ENCODE data around the gene REPIN1. TPM values are rescaled to one million over a fixed set of nuclear protein-coding genes. Genes with fewer than 3 reads are reported as not detected.

The REPIN1 gene
- polyA plus RNA-seq, 1 experiment = 28.4 TPM

DNA sequence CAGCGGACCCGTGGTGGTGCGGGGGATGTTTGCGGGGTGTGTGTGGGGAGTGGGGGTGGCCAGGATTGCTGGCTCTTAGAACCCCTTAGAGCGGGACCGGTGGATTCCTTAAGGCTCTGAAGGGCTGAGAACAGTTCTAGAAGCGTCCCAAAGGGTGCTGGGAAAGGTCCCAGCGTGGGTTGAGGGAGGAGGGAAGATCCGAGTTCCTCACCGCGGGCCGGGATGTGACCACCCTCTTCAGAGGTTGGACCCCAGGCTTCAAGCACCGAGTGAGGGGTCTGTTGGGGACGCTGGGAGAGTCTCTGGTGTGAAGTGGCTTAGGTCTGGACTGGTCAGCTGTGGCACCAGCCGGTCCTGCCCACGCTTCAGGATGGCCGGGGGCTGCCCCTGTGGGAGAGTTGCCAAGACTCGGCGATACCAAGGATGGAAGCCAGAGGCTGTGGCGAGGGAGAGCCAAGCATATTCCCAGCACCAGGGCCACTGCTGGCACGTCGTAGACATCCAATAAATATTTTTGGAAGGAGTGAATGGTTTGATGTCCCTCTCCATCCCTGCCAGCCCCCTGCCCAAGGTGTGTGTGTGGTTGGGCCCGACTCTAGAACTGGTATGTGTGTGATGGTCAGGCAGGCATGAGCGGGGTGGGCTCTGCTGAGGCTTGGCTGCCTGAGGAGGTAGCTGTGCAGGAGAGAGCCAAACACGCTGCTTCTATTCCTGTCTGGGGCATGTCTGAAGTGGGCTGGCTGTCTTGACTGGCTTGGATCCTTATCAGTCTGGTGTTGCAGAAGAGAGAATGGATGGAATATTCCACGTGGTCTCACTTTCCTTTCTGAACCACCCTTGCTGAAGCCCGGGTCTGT lies 29.7 kb downstream of the REPIN1 start:
- POLR2A ChIA-PET = no interaction called here

DNA sequence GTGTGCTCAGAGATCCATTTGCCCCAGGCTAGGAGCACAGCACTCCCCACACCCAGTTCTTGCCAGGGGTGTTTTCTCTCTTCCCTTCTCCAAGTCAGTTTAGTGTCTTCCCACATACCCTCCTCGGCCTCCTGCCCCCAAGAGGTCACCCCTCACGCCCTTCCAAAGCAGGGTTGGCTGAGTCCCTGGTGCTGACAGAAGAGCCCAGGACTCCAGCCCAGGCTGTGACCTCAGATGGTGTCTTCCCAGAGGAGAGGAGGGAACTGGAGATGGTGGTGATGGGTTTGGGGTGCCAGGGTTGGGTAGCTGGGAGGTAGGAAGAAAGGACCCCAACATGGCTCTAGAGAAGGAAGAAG lies 30.3 kb downstream of the REPIN1 start:
- Histone ChIP-seq H3K27ac (ENCODE audit: low read depth, low read length) (no peak overlapping the region), H3K4me3 (ENCODE audit: low read depth, low read length) (no peak overlapping the region), H3K9me3 (ENCODE audit: control insufficient read depth, insufficient read depth, low read length) (no peaks in the 10 kb centered on the region; the same call in 1 of the 2 replicates), H3K27me3 (ENCODE audit: control insufficient read depth, insufficient read depth, low read length) (no peaks in the 10 kb centered on the region)
- CTCF ChIA-PET = no interaction called here
- no peak for TF ChIP-seq CTCF (IDR thresholded peaks at IDR 0.05; ENCODE audit: low read depth, low read length)
- DNase-seq (ENCODE audit: low read depth, low spot score) = no peak
- POLR2A ChIA-PET = no interaction called here

More for the DNA sequence above, 29.7 kb downstream of the REPIN1 start:
- no peak overlapping the region for H3K4me3 ChIP-seq (ENCODE audit: low read depth, low read length)
- no peak for DNase-seq (ENCODE audit: low read depth, low spot score)
- no peak for TF ChIP-seq CTCF (IDR thresholded peaks at IDR 0.05; ENCODE audit: low read depth, low read length)
- H3K27me3 ChIP-seq (ENCODE audit: control insufficient read depth, insufficient read depth, low read length) = no peaks in the 10 kb centered on the region
- no peaks in the 10 kb centered on the region; the same call in 1 of the 2 replicates for H3K9me3 ChIP-seq (ENCODE audit: control insufficient read depth, insufficient read depth, low read length)
- CTCF ChIA-PET = no interaction called here
- no peak overlapping the region for H3K27ac ChIP-seq (ENCODE audit: low read depth, low read length)

- POLR2A ChIA-PET = no interaction called here
- no peak for TF ChIP-seq CTCF (IDR thresholded peaks at IDR 0.05; ENCODE audit: low read depth, low read length)
- Histone ChIP-seq H3K27me3 (ENCODE audit: control insufficient read depth, insufficient read depth, low read length) (no peaks in the 10 kb centered on the region), H3K27ac (ENCODE audit: low read depth, low read length) (no peak overlapping the region), H3K4me3 (ENCODE audit: low read depth, low read length) (no peak overlapping the region), H3K9me3 (ENCODE audit: control insufficient read depth, insufficient read depth, low read length) (no peaks in the 10 kb centered on the region; the same call in 1 of the 2 replicates)
- DNase-seq (ENCODE audit: low read depth, low spot score) = no peak
- CTCF ChIA-PET = interaction anchor here (0.6 to 1.4 kb wide), 3 partner anchors 44 to 100 kb away, joined by 3 to 4 read pairs (median 3); no protein-coding TSS in a partner anchor
Measured at GRCh38 chr7:150399421-150400007, 30.9 kb downstream of the REPIN1 start.

DNA sequence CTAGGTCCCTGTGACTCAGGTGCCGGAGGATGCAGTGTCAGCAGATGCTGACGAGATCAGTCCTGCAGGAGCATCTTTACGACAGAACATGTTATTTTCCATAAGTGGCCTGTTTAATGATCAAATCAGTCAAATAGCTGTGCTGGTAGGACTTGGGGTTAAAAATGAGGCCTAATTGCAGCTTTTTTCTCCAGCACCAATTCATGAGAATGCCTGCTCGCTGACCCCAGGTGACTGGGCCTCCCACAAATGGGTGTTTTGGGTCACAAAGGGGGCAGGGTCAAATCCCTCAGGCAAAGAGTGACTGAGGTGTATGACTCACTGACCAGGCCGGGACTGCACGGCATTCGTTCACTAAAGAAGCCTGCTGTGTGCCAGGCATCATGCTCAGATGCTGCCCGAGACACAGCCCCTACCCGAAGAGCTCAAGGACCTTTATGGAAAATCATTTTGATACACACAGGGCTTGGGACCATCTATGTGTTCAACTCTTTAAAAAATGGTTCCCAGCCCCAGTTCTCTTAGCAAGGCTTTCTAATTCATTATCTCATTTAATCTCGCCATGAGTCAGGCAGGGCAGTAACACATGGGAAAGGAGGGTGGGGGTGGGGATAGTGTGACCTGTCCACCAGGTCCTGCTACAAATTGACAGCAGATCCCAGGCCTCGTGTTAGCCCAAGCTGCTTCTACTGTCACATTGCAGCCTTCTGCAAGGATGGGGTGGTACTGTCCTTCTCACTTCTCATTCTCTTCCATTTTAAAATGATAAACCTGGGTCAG lies 31.6 kb downstream of the REPIN1 start:
- no peaks in the 10 kb centered on the region for H3K27me3 ChIP-seq (ENCODE audit: control insufficient read depth, insufficient read depth, low read length)
- no peak overlapping the region for H3K4me3 ChIP-seq (ENCODE audit: low read depth, low read length)
- no peak for DNase-seq (ENCODE audit: low read depth, low spot score)
- H3K27ac ChIP-seq (ENCODE audit: low read depth, low read length) = peak overlapping the region; percentile 21
- TF ChIP-seq CTCF (IDR thresholded peaks at IDR 0.05; ENCODE audit: low read depth, low read length) = no peak
- no peaks in the 10 kb centered on the region; the same call in 1 of the 2 replicates for H3K9me3 ChIP-seq (ENCODE audit: control insufficient read depth, insufficient read depth, low read length)
- ChIA-PET POLR2A (no interaction called here), CTCF (interaction anchor here (0.6 to 1.4 kb wide), 3 partner anchors 44 to 101 kb away, joined by 3 to 4 read pairs (median 3); no protein-coding TSS in a partner anchor)
